H1 (cell line): ENCODE results near the gene SMIM31. TPM values are rescaled to one million over a fixed set of nuclear protein-coding genes. Genes with fewer than 3 reads are reported as not detected.

Experiments used
- CHD7 ChIP-seq: fragments of 300-600 bp; sonication (generic); IDR thresholded peaks from 2 replicates; pipeline ENCODE4 v1.7.1; 2012; ENCODE audit warnings: low read length, moderate library complexity, mild to moderate bottlenecking, inconsistent platforms; ENCODE audit not compliant: insufficient replicate concordance
- polyA plus RNA-seq, 7 experiments: library from polyadenylated mRNA; depleted of rRNA in 3 of 7; stranded (reverse) in 5 of 7; unstranded in 2 of 7; fragments of >200 nt in 5 of 7; fragments of 200-250 nt in 2 of 7; gene quantifications; 1 replicate in 5 of 7; 2 replicates in 1 of 7; 4 replicates in 1 of 7; pipeline versions ENCODE4 v1.2.1 to v1.2.3, GENCODE V29; 2011 to 2013; ENCODE audit warnings: missing spikeins in 2 of 7, mixed read lengths in 2 of 7
- total RNA-seq: library from RNA; stranded (reverse); fragmentation: NEBNext Ultra II Directional; extraction: Animal tissue kit (Norgen Biotek cat#: 25700); gene quantifications from 2 replicates; pipeline ENCODE4 v1.2.1, GENCODE V29; 2021

The SMIM31 gene
- total and polyA plus RNA-seq, 2 of the 8 experiments (the other 6 are each of a cell fraction or from before 2014, with no cell fraction given), result not detected

- no peak for TF ChIP-seq CHD7
Measured at GRCh38 chr4:164847016-164847415, 93.1 kb downstream of the SMIM31 start (continued).
